HEK293 (cell line): Measurements from ENCODE around the gene AEN.
A peak's percentile ranks its signal among the peaks of the same experiment; 100 is the strongest.

Source experiments
- CTCF ChIA-PET: fragments of 350-600 bp; formaldehyde crosslinking; extraction: SDS; loops from one replicate; lab custom pipeline; 2021; ENCODE audit warnings: antibody characterized with exemption; lab: Yijun Ruan, JAX
- POLR2A ChIA-PET: fragments of 300-600 bp; formaldehyde crosslinking; extraction: SDS; loops from one replicate; lab custom pipeline; 2020; ENCODE audit warnings: antibody characterized with exemption, inconsistent platforms; lab: Yijun Ruan, JAX
- H3K27ac ChIP-seq: fragments of 200-500 bp; sonication (Bioruptor generic); 2 replicates; pipeline ENCODE4 v1.5.1; 2014; ENCODE audit warnings: low read depth, low read length, control low read depth, inconsistent platforms; ENCODE audit errors: extremely low read depth
- H3K36me3 ChIP-seq, 2 experiments: fragments of 200-500 bp in 1 of 2; sonication (Bioruptor generic) in 1 of 2; 1 replicate in 1 of 2; 2 replicates in 1 of 2; pipeline ENCODE4 v1.5.1; 2014 to 2017; ENCODE audit warnings: inconsistent platforms in 2 of 2, low read length in 2 of 2; ENCODE audit not compliant: control insufficient read depth in 2 of 2, insufficient read depth in 1 of 2
- H3K4me1 ChIP-seq: fragments of 200-500 bp; sonication (Bioruptor generic); 2 replicates; pipeline ENCODE4 v1.5.1; 2014; ENCODE audit warnings: mild to moderate bottlenecking, low read length, inconsistent platforms; ENCODE audit not compliant: control insufficient read depth, insufficient read depth
- H3K4me3 ChIP-seq: 2 replicates; pipeline ENCODE4 v1.5.1; 2011; ENCODE audit warnings: low read depth, mild to moderate bottlenecking, control low read depth, low read length, moderate library complexity
- H3K9me3 ChIP-seq: fragments of 200-500 bp; sonication (Bioruptor generic); 2 replicates; pipeline ENCODE4 v1.5.1; 2014; ENCODE audit warnings: low read depth, low read length, inconsistent platforms; ENCODE audit not compliant: control insufficient read depth, insufficient read depth
- EGR2 ChIP-seq: fragments of 450-650 bp; formaldehyde crosslinking; IDR thresholded peaks from 2 replicates; pipeline ENCODE4 v1.5.1; 2016; ENCODE audit warnings: low read depth, missing biosample characterization, missing genetic modification characterization
- ELK4 ChIP-seq: IDR thresholded peaks from 2 replicates; pipeline ENCODE4 v1.6.1; 2011; ENCODE audit warnings: mild to moderate bottlenecking, low read depth, low read length, borderline replicate concordance
- GFI1B ChIP-seq: fragments of 450-650 bp; formaldehyde crosslinking; IDR thresholded peaks from 2 replicates; pipeline ENCODE4 v1.5.1; 2016; ENCODE audit warnings: missing biosample characterization, missing genetic modification characterization
- GLI2 ChIP-seq: fragments of 450-650 bp; formaldehyde crosslinking; IDR thresholded peaks from 2 replicates; pipeline ENCODE4; 2017; ENCODE audit warnings: missing biosample characterization, missing genetic modification characterization, low read depth, borderline replicate concordance
- HOXA7 ChIP-seq: sonication (generic); formaldehyde crosslinking; IDR thresholded peaks from 2 replicates; pipeline ENCODE4 v1.8.1; 2022; ENCODE audit warnings: missing genetic modification reagents, borderline replicate concordance
- KLF10 ChIP-seq: fragments of 450-650 bp; IDR thresholded peaks from 2 replicates; pipeline ENCODE4 v1.5.1; 2018; ENCODE audit warnings: missing biosample characterization, mild to moderate bottlenecking, missing genetic modification characterization
- KLF8 ChIP-seq: fragments of 450-650 bp; formaldehyde crosslinking; IDR thresholded peaks from 2 replicates; pipeline ENCODE4 v1.5.1; 2016; ENCODE audit warnings: missing biosample characterization, missing genetic modification characterization
- PRDM6 ChIP-seq: fragments of 450-650 bp; formaldehyde crosslinking; IDR thresholded peaks from 2 replicates; pipeline ENCODE4 v1.5.1; 2017; ENCODE audit warnings: missing biosample characterization, missing genetic modification characterization
- SP3 ChIP-seq: fragments of 450-650 bp; formaldehyde crosslinking; IDR thresholded peaks from 2 replicates; pipeline ENCODE4 v1.5.1; 2016; ENCODE audit warnings: missing biosample characterization, missing genetic modification characterization
- TCF7L2 ChIP-seq: IDR thresholded peaks from 2 replicates; pipeline ENCODE4 v1.6.1; 2011; ENCODE audit warnings: low read depth, mild to moderate bottlenecking, inconsistent platforms, low read length, moderate library complexity, borderline replicate concordance
- ZBTB26 ChIP-seq: fragments of 450-650 bp; formaldehyde crosslinking; optimal IDR thresholded peaks from 2 replicates; pipeline ENCODE3; 2016; ENCODE audit warnings: missing biosample characterization, mild to moderate bottlenecking, missing genetic modification characterization
- ZNF155 ChIP-seq: fragments of 450-650 bp; formaldehyde crosslinking; IDR thresholded peaks from 2 replicates; pipeline ENCODE4 v1.5.1; 2016; ENCODE audit warnings: missing biosample characterization, missing genetic modification characterization
- ZNF223 ChIP-seq: fragments of 450-650 bp; formaldehyde crosslinking; IDR thresholded peaks from 2 replicates; pipeline ENCODE4 v1.5.1; 2016; ENCODE audit warnings: missing biosample characterization, missing genetic modification characterization
- ZNF248 ChIP-seq: fragments of 450-650 bp; formaldehyde crosslinking; IDR thresholded peaks from 2 replicates; pipeline ENCODE4 v1.5.1; 2017; ENCODE audit warnings: missing biosample characterization, missing genetic modification characterization
- ZNF292 ChIP-seq: fragments of 450-650 bp; formaldehyde crosslinking; IDR thresholded peaks from 2 replicates; pipeline ENCODE4 v1.5.1; 2016; ENCODE audit warnings: low read depth, missing biosample characterization, missing genetic modification characterization, borderline replicate concordance
- ZNF311 ChIP-seq: fragments of 450-650 bp; formaldehyde crosslinking; IDR thresholded peaks from 2 replicates; pipeline ENCODE4 v1.5.1; 2017; ENCODE audit warnings: missing biosample characterization, missing genetic modification characterization, borderline replicate concordance
- ZNF335 ChIP-seq: fragments of 450-650 bp; formaldehyde crosslinking; conservative IDR thresholded peaks from 2 replicates; pipeline ENCODE4 v1.5.1; 2016; ENCODE audit warnings: missing biosample characterization, missing genetic modification characterization
- ZNF423 ChIP-seq: fragments of 450-650 bp; formaldehyde crosslinking; IDR thresholded peaks from 2 replicates; pipeline ENCODE4 v1.5.1; 2016; ENCODE audit warnings: missing biosample characterization, missing genetic modification characterization
- ZNF560 ChIP-seq: fragments of 450-650 bp; formaldehyde crosslinking; IDR thresholded peaks from 2 replicates; pipeline ENCODE4 v1.5.1; 2017; ENCODE audit warnings: missing biosample characterization, missing genetic modification characterization, borderline replicate concordance
- ZNF658 ChIP-seq: fragments of 450-650 bp; formaldehyde crosslinking; IDR thresholded peaks from 2 replicates; pipeline ENCODE4; 2016; ENCODE audit warnings: missing biosample characterization, missing genetic modification characterization
- ZNF768 ChIP-seq: fragments of 450-650 bp; formaldehyde crosslinking; IDR thresholded peaks from 2 replicates; pipeline ENCODE4 v1.5.1; 2018; ENCODE audit warnings: missing biosample characterization, mild to moderate bottlenecking, missing genetic modification characterization
- ZNF837 ChIP-seq: fragments of 450-650 bp; formaldehyde crosslinking; IDR thresholded peaks from 2 replicates; pipeline ENCODE4 v1.5.1; 2016; ENCODE audit warnings: missing biosample characterization, missing genetic modification characterization
- ZSCAN23 ChIP-seq: fragments of 450-650 bp; formaldehyde crosslinking; IDR thresholded peaks from 2 replicates; pipeline ENCODE4 v1.5.1; 2016; ENCODE audit warnings: missing biosample characterization, missing genetic modification characterization
- TF ChIP-seq, protein P1 (sequence below): fragments of 450-650 bp; formaldehyde crosslinking; IDR thresholded peaks from 2 replicates; pipeline ENCODE4 v1.5.1; 2016; ENCODE audit warnings: missing biosample characterization, missing genetic modification characterization
- TF ChIP-seq, protein P2 (sequence below): fragments of 450-650 bp; formaldehyde crosslinking; IDR thresholded peaks from 2 replicates; pipeline ENCODE4 v1.5.1; 2016; ENCODE audit warnings: missing biosample characterization, missing genetic modification characterization
- TF ChIP-seq, protein P3 (sequence below): fragments of 450-650 bp; formaldehyde crosslinking; IDR thresholded peaks from 2 replicates; pipeline ENCODE4 v1.5.1; 2016; ENCODE audit warnings: missing biosample characterization, missing genetic modification characterization
- TF ChIP-seq, protein P4 (sequence below): fragments of 450-650 bp; formaldehyde crosslinking; IDR thresholded peaks from 2 replicates; pipeline ENCODE4 v1.5.1; 2016; ENCODE audit warnings: missing biosample characterization, missing genetic modification characterization

Gene AEN

GRCh38 chr15:88620995-88621772 is at the start of gene AEN:
Gene AEN (plus strand): TSS chr15:88621340. CDS start chr15:88626210, 4,870 bp downstream.
- ChIA-PET CTCF (interaction anchor here (1.0 to 1.2 kb wide), 4 partner anchors 13 to 146 kb away, joined by 3 to 6 read pairs (median 4); partner anchors contain the start of gene ISG20), POLR2A (interaction anchor here (0.6 to 1.9 kb wide), 5 partner anchors 10 to 213 kb away, joined by 3 to 12 read pairs (median 8); partner anchors contain the start of genes MRPL46 and MRPS11)
- Histone ChIP-seq H3K4me3 (peak within 1 kb of the TSS; percentile 86), H3K9me3 (no peaks in the 10 kb centered on the region), H3K27ac (peak within 1 kb of the TSS; percentile 98), H3K4me1 (peaks cover 19% of the 10 kb centered on the region), H3K36me3 (peaks cover 4 to 34% of the 10 kb centered on the region in 2 experiments; a peak in 2 of 3 replicates)
- no peak for TF ChIP-seq HOXA7 (CRISPR knock-in tag)
- peak; percentile 67; the same call in 1 of the 2 replicates for TF ChIP-seq KLF10 (tag by site-specific recombination)
- TF ChIP-seq GLI2: no peak
- TF ChIP-seq ZBTB26 (tag by site-specific recombination): peak; percentile 47
- TF ChIP-seq ZNF292 (tag by site-specific recombination): no peak
- TF ChIP-seq, protein P1, sequence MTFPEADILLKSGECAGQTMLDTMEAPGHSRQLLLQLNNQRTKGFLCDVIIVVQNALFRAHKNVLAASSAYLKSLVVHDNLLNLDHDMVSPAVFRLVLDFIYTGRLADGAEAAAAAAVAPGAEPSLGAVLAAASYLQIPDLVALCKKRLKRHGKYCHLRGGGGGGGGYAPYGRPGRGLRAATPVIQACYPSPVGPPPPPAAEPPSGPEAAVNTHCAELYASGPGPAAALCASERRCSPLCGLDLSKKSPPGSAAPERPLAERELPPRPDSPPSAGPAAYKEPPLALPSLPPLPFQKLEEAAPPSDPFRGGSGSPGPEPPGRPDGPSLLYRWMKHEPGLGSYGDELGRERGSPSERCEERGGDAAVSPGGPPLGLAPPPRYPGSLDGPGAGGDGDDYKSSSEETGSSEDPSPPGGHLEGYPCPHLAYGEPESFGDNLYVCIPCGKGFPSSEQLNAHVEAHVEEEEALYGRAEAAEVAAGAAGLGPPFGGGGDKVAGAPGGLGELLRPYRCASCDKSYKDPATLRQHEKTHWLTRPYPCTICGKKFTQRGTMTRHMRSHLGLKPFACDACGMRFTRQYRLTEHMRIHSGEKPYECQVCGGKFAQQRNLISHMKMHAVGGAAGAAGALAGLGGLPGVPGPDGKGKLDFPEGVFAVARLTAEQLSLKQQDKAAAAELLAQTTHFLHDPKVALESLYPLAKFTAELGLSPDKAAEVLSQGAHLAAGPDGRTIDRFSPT (tag by site-specific recombination): no peak; the same call in 1 of the 2 replicates
- no peak for TF ChIP-seq GFI1B
- no peak for TF ChIP-seq ZNF311 (tag by site-specific recombination)
- TF ChIP-seq ZNF335 (tag by site-specific recombination): peak; percentile 71
- no peak for TF ChIP-seq ZSCAN23
- TF ChIP-seq, protein P2, sequence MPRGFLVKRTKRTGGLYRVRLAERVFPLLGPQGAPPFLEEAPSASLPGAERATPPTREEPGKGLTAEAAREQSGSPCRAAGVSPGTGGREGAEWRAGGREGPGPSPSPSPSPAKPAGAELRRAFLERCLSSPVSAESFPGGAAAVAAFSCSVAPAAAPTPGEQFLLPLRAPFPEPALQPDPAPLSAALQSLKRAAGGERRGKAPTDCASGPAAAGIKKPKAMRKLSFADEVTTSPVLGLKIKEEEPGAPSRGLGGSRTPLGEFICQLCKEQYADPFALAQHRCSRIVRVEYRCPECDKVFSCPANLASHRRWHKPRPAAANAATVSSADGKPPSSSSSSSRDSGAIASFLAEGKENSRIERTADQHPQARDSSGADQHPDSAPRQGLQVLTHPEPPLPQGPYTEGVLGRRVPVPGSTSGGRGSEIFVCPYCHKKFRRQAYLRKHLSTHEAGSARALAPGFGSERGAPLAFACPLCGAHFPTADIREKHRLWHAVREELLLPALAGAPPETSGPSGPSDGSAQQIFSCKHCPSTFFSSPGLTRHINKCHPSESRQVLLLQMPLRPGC (tag by site-specific recombination): no peak
- peak; percentile 62; the same call in 1 of the 2 replicates for TF ChIP-seq ELK4
- TF ChIP-seq KLF8: peak; percentile 61
- TF ChIP-seq, protein P3, sequence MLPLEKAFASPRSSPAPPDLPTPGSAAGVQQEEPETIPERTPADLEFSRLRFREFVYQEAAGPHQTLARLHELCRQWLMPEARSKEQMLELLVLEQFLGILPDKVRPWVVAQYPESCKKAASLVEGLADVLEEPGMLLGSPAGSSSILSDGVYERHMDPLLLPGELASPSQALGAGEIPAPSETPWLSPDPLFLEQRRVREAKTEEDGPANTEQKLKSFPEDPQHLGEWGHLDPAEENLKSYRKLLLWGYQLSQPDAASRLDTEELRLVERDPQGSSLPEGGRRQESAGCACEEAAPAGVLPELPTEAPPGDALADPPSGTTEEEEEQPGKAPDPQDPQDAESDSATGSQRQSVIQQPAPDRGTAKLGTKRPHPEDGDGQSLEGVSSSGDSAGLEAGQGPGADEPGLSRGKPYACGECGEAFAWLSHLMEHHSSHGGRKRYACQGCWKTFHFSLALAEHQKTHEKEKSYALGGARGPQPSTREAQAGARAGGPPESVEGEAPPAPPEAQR (tag by site-specific recombination): no peak
- TF ChIP-seq ZNF658 (tag by site-specific recombination): no peak
- TF ChIP-seq ZNF223 (tag by site-specific recombination): no peak
- no peak for TF ChIP-seq TCF7L2
- TF ChIP-seq ZNF248: no peak
- TF ChIP-seq SP3 (tag by site-specific recombination): peak; percentile 95
- TF ChIP-seq ZNF768 (tag by site-specific recombination): no peak; the same call in 1 of the 2 replicates
- no peak for TF ChIP-seq ZNF560
- no peak for TF ChIP-seq ZNF423 (tag by site-specific recombination)
- TF ChIP-seq EGR2: peak; percentile 54
- TF ChIP-seq PRDM6 (tag by site-specific recombination): no peak
- TF ChIP-seq, protein P4, sequence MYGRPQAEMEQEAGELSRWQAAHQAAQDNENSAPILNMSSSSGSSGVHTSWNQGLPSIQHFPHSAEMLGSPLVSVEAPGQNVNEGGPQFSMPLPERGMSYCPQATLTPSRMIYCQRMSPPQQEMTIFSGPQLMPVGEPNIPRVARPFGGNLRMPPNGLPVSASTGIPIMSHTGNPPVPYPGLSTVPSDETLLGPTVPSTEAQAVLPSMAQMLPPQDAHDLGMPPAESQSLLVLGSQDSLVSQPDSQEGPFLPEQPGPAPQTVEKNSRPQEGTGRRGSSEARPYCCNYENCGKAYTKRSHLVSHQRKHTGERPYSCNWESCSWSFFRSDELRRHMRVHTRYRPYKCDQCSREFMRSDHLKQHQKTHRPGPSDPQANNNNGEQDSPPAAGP (tag by site-specific recombination): no peak
- no peak for TF ChIP-seq ZNF837 (tag by site-specific recombination)
- no peak for TF ChIP-seq ZNF155 (tag by site-specific recombination)
